Psoas muscle (tissue), 8 donors: ENCODE data around the gene ERBIN. TPM values are rescaled to one million over a fixed set of nuclear protein-coding genes. Genes with fewer than 3 reads are reported as not detected.
"Not testable (repeated sequence)": the region's sequence is repeated elsewhere in the genome, so short reads cannot be mapped to it uniquely, and the experiment has no call there.

Experiments used
- ATAC-seq, 4 donors: fragments of 200-7000 bp; cut with Tn5 transposase; one replicate each; pipeline ENCODE4 v1.9.1; 2020; ENCODE audit warnings: moderate library complexity in 3 of 4, mild to moderate bottlenecking in 2 of 4
- DNase-seq, 2 donors: peaks; one replicate each; pipeline ENCODE4 v3.0.0-alpha.2; 2020
- H3K27ac ChIP-seq: fragments of 200-600 bp; one replicate; pipeline ENCODE4 v1.8.0; 2022
- H3K27me3 ChIP-seq, 3 donors: fragments of 200-600 bp in 1 of 3; one replicate each; pipeline versions ENCODE4 v1.6.1 to v1.8.0; 2013 to 2022; ENCODE audit warnings: low read length in 2 of 3, mild to moderate bottlenecking in 2 of 3, moderate library complexity in 1 of 3; ENCODE audit not compliant: insufficient read depth in 3 of 3
- H3K36me3 ChIP-seq, 2 donors: fragments of 200-600 bp in 1 of 2; one replicate each; pipeline versions ENCODE4 v1.6.1 to v1.8.0; 2013 to 2022; ENCODE audit warnings: low read depth in 1 of 2, mild to moderate bottlenecking in 1 of 2, moderate library complexity in 1 of 2; ENCODE audit not compliant: insufficient read depth in 1 of 2
- H3K4me1 ChIP-seq: fragments of 200-600 bp; one replicate; pipeline ENCODE4 v1.8.0; 2022
- H3K4me3 ChIP-seq: fragments of 200-600 bp; one replicate; pipeline ENCODE4 v1.8.0; 2022; ENCODE audit warnings: mild to moderate bottlenecking
- H3K9me3 ChIP-seq: fragments of 200-600 bp; one replicate; pipeline ENCODE4 v1.8.0; 2022
- CTCF ChIP-seq: fragments of 200-600 bp; IDR thresholded peaks from one replicate; pipeline ENCODE4 v1.8.0; 2022; ENCODE audit warnings: antibody characterized with exemption
- WGBS, 3 donors: extraction: QIAGEN DNeasy Blood & Tissue Kit; methylation state at CpG; one replicate each; pipeline versions ENCODE4 v1.1.6 to v1.1.7; 2013; 5-methylcytosine and 5-hydroxymethylcytosine counted together
- intact Hi-C, 2 donors: fragments of 100-400 bp; cut with DNase I; formaldehyde crosslinking; loops; one replicate each; pipeline versions ENCODE4 v1.11.0 to v1.14.2; 2022
- polyA plus RNA-seq, 3 donors: library from polyadenylated mRNA; stranded (reverse); fragments of 200-250 nt; gene quantifications; one replicate each; pipeline ENCODE4 v1.2.3, GENCODE V29; 2013
- total RNA-seq, 4 donors: library from RNA; stranded (reverse); fragmentation: NEBNext Ultra II Directional in 2 of 4; extraction: Animal tissue kit (Norgen Biotek cat#: 25700) in 2 of 4; gene quantifications; one replicate each; pipeline versions ENCODE4 v1.2.1 to v1.2.4, GENCODE V29; 2021 to 2023
- donor health status: healthy with polysubstance abuse.
- donor health status: DM: no; HTN: no; CAD: no; lungs with moderate emphysema.
- donor health status: Bipolar disorder and iron deficiency.
- donor health status: healthy.
- donor health status: DM: yes; HTN: yes; CAD: no.
- donor health status: DM: no; HTN: no; CAD: no.
- donor health status: DM: no; HTN: no; CAD: no.
- donor health status: DM: yes; HTN: yes; CAD: no.

The ERBIN gene
- total and polyA plus RNA-seq, 7 donors: 8.3 to 56.6 (median 28.8) TPM

DNA sequence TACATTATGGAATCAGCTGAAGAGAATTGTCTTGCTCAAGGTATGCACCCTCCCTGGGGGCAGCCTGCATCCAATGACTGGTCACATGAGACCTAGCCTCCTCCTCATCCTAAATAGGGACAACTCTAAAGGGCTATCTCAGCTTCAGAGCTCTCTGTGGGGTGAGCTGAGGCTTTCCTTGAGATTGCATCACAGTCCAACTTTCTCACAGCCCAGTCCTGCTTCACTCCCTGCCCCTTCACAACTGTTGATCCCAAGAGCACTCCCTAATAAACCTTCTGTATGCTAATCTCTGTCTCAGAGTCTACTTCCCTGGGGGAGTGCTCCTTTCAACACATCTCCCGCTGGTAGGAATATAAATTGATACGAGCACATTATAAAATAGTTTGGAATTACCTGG lies 44.1 kb upstream of the ERBIN start:
- Histone ChIP-seq H3K4me3 (no peak overlapping the region), H3K4me1 (peaks cover 6% of the 10 kb centered on the region), H3K27me3 (no peaks in the 10 kb centered on the region), H3K27ac (no peak overlapping the region), H3K36me3 (no peaks in the 10 kb centered on the region), H3K9me3 (peaks cover 6% of the 10 kb centered on the region)
- ATAC-seq (no peak), DNase-seq (no peak)
- 95 to 96% (median 96%) methylated on average over 2 of the region's 2 CpGs for WGBS, 3 donors
- intact Hi-C loops: no loop called here
- TF ChIP-seq CTCF: no peak

DNA sequence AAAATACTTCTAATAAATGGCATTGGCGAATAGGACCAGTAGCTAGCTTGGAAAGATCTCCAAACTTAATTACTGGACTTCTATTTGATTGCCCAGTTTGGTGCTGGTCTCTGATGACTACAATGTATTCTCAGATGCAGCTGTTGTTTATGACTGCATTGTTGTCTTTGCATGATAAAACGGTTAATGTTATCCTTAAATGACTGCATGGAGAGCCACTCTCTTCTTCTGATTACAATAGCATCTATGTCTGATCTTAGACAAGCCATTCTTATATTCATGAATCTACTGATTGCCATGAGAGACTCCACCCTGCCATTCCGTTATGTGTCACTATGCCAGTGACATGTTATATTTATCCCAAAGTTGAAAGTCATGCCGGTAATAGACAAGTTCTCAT lies 42.9 kb upstream of the ERBIN start:
- peaks cover under 1% of the 10 kb centered on the region for H3K9me3 ChIP-seq
- no peaks in the 10 kb centered on the region for H3K27me3 ChIP-seq
- ATAC-seq (no peak), DNase-seq (no peak)
- WGBS, 3 donors: 49 to 64% (median 52%) methylated on average over 4 of the region's 4 CpGs
- H3K36me3 ChIP-seq: no peaks in the 10 kb centered on the region
- intact Hi-C loops: no loop called here
- H3K27ac ChIP-seq: no peak overlapping the region
- peaks cover 6% of the 10 kb centered on the region for H3K4me1 ChIP-seq
- no peak for TF ChIP-seq CTCF
- no peak overlapping the region for H3K4me3 ChIP-seq

DNA sequence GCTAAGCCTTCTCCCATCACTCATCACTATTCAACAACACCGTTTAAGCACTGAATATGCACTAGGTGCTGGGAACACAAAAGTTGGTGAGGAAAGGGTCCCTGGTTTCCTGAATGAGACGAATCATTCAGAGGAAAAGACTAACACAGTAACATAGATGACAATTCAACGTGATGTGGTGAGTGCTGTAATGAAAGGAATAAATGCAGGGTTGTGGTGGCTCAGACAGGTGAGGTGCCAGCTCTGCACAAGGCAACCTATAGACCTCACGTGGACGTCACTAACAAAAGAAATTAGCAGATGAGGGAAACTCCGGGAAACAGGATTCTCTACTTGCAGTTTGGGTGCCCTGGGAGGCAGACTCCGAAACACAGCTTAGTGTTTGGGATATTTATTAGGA lies 40.0 kb upstream of the ERBIN start:
- Histone ChIP-seq H3K36me3 (no peaks in the 10 kb centered on the region), H3K9me3 (no peaks in the 10 kb centered on the region), H3K27me3 (no peaks in the 10 kb centered on the region), H3K4me3 (no peak overlapping the region), H3K27ac (no peak overlapping the region), H3K4me1 (no peaks in the 10 kb centered on the region)
- 66 to 73% (median 71%) methylated on average over 7 of the region's 7 CpGs for WGBS, 3 donors
- TF ChIP-seq CTCF: no peak
- intact Hi-C loops: no loop called here
- no peak for DNase-seq
- no peak for ATAC-seq

DNA sequence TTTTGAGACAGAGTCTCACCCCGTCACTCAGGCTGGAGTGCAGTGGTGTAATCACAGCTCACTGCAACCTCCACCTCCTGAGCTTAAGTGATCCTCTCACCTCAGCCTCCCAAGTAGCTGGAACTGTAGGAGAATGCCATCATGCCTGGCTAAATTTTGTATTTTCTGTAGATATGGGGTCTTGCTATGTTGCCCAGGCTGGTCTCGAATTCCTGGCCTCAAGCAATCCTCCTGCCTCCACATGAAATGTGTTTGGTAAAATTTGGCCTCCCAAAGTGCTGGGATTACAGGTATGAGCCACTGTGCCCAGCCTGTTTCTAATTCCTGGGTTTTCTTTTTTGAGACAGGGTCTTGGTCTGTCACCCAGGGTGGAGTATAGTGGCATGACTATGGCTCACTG lies 34.4 kb upstream of the ERBIN start:
- DNase-seq, H3K27ac ChIP-seq, H3K4me3 ChIP-seq, intact Hi-C loops, H3K9me3 ChIP-seq, H3K4me1 ChIP-seq, H3K36me3 ChIP-seq, H3K27me3 ChIP-seq, ATAC-seq: not testable (repeated sequence)
- WGBS, 3 donors: 82 to 95% (median 94%) methylated on average over 2 of the region's 2 CpGs

- no peak overlapping the region for H3K27ac ChIP-seq
- WGBS, 3 donors: 21 to 27% (median 25%) methylated on average over 1 of the region's 1 CpG
- DNase-seq: no peak
- intact Hi-C loops: no loop called here
- no peak overlapping the region for H3K4me3 ChIP-seq
- ATAC-seq: no peak
- no peaks in the 10 kb centered on the region for H3K9me3 ChIP-seq
- no peaks in the 10 kb centered on the region for H3K27me3 ChIP-seq
- no peak for TF ChIP-seq CTCF
- H3K4me1 ChIP-seq: no peaks in the 10 kb centered on the region
- no peaks in the 10 kb centered on the region for H3K36me3 ChIP-seq
These were observed 33.6 kb upstream of the ERBIN start for GRCh38 chr5:65892801-65893200.
